Thyroid gland (tissue), 4 donors: ENCODE results near the gene CA10.

Experiments used
- POLR2A ChIP-seq, 2 donors: fragments of 450-650 bp; IDR thresholded peaks; one replicate each; pipeline ENCODE4 v1.6.1; 2017; ENCODE audit warnings: antibody characterized with exemption in 2 of 2, mild to moderate bottlenecking in 2 of 2, moderate library complexity in 1 of 2
- TF ChIP-seq, protein P1 (sequence below), 6 experiments: fragments of 200-600 bp in 3 of 6; fragments of 450-650 bp in 3 of 6; sonication (generic) in 3 of 6; IDR thresholded peaks; one replicate each; pipeline ENCODE4 v1.5.1; 2016 to 2019; ENCODE audit warnings: antibody characterized with exemption in 6 of 6, mild to moderate bottlenecking in 2 of 6, inconsistent platforms in 1 of 6, moderate library complexity in 1 of 6

DNA sequence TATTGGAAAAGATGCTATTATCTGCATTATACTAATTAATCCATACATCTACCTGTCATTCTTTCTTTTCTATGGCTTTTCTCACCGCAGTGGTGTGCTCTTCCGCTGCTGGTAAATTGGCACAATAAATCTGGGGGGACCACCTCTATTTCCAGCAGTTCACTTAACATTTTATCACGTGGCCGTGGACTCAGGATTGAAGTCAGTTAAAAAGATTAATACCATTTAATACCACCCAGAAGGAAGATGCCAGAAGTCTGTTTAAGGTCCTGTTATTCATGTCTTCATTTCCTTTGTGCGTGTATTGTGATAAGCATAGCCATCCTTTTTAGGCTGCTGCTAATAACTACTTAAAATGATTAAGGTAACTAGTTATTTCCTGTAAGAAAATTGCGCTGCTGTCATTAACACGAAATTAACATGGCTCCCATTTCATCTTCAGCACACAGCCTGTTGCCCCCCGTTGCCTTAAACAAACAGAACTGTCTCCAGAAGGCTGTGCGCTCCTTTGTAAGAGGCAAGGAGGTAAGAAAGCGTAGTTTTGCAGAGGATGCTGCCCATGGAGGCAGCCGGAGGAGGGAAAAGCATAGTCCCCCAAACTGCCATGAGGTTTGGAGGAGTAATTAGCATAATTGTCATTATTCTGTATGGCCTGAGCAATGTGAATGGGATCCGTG lies 483.8 kb downstream of the CA10 start:
- TF ChIP-seq, protein P1, sequence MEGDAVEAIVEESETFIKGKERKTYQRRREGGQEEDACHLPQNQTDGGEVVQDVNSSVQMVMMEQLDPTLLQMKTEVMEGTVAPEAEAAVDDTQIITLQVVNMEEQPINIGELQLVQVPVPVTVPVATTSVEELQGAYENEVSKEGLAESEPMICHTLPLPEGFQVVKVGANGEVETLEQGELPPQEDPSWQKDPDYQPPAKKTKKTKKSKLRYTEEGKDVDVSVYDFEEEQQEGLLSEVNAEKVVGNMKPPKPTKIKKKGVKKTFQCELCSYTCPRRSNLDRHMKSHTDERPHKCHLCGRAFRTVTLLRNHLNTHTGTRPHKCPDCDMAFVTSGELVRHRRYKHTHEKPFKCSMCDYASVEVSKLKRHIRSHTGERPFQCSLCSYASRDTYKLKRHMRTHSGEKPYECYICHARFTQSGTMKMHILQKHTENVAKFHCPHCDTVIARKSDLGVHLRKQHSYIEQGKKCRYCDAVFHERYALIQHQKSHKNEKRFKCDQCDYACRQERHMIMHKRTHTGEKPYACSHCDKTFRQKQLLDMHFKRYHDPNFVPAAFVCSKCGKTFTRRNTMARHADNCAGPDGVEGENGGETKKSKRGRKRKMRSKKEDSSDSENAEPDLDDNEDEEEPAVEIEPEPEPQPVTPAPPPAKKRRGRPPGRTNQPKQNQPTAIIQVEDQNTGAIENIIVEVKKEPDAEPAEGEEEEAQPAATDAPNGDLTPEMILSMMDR (IDR thresholded peaks at IDR 0.05) = no peak
- no peak for TF ChIP-seq POLR2A (IDR thresholded peaks at IDR 0.05)
